Measurements from ENCODE around the gene CALCA. TPM values are rescaled to one million over a fixed set of nuclear protein-coding genes. Genes with fewer than 3 reads are reported as not detected.

CALCA gene
- total and polyA plus RNA-seq, 8 donors = 0.41 to 3.1 (median 2.3) TPM

DNA sequence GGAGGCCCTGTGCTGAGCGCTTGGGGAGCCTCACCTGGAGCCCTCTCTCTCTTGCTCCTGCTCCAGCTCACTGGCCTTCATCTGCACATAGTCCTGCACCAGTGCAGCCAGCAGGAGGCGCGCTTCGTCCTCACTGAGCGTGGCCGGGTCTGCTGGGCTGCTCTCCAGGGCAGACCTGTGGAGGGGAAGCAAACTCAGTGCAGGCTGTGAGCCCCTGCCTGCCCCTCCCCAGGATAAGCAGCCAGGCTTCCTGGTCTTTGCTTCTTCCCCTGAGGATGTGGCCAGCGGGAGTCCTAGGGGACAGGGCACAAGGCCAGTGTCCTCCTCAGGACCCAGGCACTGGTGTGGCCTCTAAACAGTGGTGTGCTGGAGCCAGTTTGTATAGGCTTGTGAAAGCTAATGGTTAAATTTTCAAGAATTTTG is 2.2 kb downstream of the CALCA start:
- intact Hi-C loops (cut with DNase I) = no loop called here
- DNase-seq = peak in 1 of 4 donors; percentile 72
- peak in 1 of 2 donors; percentile 21 for TF ChIP-seq CTCF (IDR thresholded peaks at IDR 0.05)
- H3K4me1 ChIP-seq = peaks cover 12 to 19% of the 10 kb centered on the region in 2 donors
- H3K27ac ChIP-seq = no peak overlapping the region
- H3K4me3 ChIP-seq = no peak overlapping the region
- no peaks in the 10 kb centered on the region for H3K9me3 ChIP-seq
- peaks cover 50 to 76% of the 10 kb centered on the region in 2 donors for H3K27me3 ChIP-seq
- H3K36me3 ChIP-seq = no peaks in the 10 kb centered on the region
- peak; percentile 52 for ATAC-seq

- ATAC-seq = no peak
Observed at GRCh38 chr11:14967581-14968243, 4.4 kb downstream of the CALCA start.

DNA sequence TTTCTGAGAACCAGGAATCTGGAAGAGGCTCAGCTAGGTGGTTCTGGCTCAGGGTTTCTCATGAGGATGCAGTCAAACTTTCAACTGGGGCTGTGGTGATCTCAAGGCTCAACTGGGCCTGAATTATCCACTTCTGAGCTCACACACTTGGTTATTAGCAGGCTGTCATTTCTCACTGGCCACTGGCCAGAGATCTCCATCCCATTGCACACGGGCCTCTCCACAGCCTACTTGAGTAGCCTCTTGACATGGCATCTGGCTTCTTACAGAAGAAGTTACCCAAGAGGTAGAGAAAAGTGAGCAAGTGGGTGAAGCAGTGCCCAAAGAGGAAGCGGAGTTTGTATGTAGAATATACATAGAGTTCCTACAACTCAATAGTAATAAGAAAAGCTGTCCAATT is 16.0 kb downstream of the CALCA start:
- no peak for DNase-seq
- Histone ChIP-seq H3K4me3 (no peak overlapping the region), H3K4me1 (no peaks in the 10 kb centered on the region), H3K27ac (no peak overlapping the region), H3K9me3 (no peaks in the 10 kb centered on the region), H3K27me3 (no peaks in the 10 kb centered on the region), H3K36me3 (no peaks in the 10 kb centered on the region)
- intact Hi-C loops (cut with DNase I) = no loop called here
- TF ChIP-seq CTCF (IDR thresholded peaks at IDR 0.05) = no peak
- ATAC-seq = peak; percentile 29

More at GRCh38 chr11:14967581-14968243, 4.4 kb downstream of the CALCA start:
- DNase-seq = peak in 1 of 4 donors; percentile 18
- Histone ChIP-seq H3K9me3 (no peaks in the 10 kb centered on the region), H3K27ac (no peak overlapping the region), H3K4me3 (no peak overlapping the region), H3K27me3 (peaks cover 28 to 54% of the 10 kb centered on the region in 2 donors), H3K4me1 (no peaks in the 10 kb centered on the region), H3K36me3 (no peaks in the 10 kb centered on the region)
- no peak for TF ChIP-seq CTCF (IDR thresholded peaks at IDR 0.05)
- intact Hi-C loops (cut with DNase I) = no loop called here

GRCh38 chr11:14954581-14954980 is 17.6 kb downstream of the CALCA start:
- no peaks in the 10 kb centered on the region for H3K27me3 ChIP-seq
- ATAC-seq (no peak), DNase-seq (no peak)
- H3K4me3 ChIP-seq = no peak overlapping the region
- no peaks in the 10 kb centered on the region for H3K36me3 ChIP-seq
- no peaks in the 10 kb centered on the region for H3K9me3 ChIP-seq
- no peaks in the 10 kb centered on the region for H3K4me1 ChIP-seq
- TF ChIP-seq CTCF (IDR thresholded peaks at IDR 0.05) = no peak
- no peak overlapping the region for H3K27ac ChIP-seq
- intact Hi-C loops (cut with DNase I) = no loop called here

- ATAC-seq (no peak), DNase-seq (no peak)
- Histone ChIP-seq H3K4me1 (no peaks in the 10 kb centered on the region), H3K9me3 (no peaks in the 10 kb centered on the region), H3K27ac (no peak overlapping the region), H3K4me3 (no peak overlapping the region), H3K36me3 (no peaks in the 10 kb centered on the region), H3K27me3 (no peaks in the 10 kb centered on the region)
- TF ChIP-seq CTCF (IDR thresholded peaks at IDR 0.05) = no peak
- intact Hi-C loops (cut with DNase I) = no loop called here
Observed at GRCh38 chr11:14953904-14954303, 18.2 kb downstream of the CALCA start.

All from left lung (tissue), 10 donors.